C4-2B (cell line): ENCODE results near the gene CEP72.

Source experiments
- ZFX ChIP-seq: fragments of 450-650 bp; IDR thresholded peaks from 2 replicates; pipeline ENCODE4 v1.6.1; 2017
- TF ChIP-seq, protein P1 (sequence below): fragments of 450-650 bp; conservative IDR thresholded peaks from 2 replicates; pipeline ENCODE4 v1.5.1; 2017; ENCODE audit warnings: mild to moderate bottlenecking

DNA sequence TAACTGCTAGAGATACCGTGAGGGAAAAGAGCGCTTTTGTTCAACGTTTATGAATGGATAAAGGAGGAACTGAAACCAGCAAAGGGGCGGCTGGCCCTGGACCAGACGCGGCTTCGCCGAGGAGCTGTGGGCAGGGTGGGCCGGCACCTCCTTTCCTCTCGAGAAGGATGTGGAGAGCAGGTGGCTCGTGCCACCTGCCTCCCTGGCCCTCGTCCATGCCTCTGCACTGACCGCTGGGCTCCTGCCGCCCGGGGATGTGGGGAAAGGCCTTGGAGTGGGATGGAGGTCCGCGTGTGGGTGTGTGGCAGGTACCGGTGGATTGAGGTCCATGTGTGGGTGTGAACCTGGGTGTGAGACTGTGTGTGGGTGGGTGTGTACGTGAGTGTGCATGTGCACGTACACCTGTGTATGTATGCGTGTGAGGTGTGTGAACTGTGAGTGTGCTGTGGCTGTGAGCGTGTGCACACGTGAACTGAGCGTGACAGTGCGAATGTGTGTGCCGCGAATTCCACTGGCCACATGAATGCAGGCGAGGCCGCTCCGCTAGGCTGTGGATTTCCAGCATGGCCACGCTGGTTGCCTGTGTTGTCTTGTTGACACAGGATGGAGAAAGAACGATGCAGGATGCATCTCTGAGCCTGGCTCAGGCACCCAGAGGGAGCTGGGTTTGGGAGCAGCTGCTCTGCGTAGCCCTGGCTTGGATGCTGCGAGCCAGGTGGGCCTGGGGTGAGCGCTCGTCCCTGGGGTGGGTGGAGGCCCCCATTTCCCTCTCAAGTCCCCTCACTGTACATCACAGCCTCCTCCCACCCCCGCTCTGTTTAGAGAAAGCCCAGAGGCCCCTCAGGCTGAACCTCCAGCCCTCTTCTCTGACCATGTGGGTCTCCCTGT, 4.4 kb upstream of the CEP72 start:
- no peak for TF ChIP-seq ZFX
- TF ChIP-seq, protein P1, sequence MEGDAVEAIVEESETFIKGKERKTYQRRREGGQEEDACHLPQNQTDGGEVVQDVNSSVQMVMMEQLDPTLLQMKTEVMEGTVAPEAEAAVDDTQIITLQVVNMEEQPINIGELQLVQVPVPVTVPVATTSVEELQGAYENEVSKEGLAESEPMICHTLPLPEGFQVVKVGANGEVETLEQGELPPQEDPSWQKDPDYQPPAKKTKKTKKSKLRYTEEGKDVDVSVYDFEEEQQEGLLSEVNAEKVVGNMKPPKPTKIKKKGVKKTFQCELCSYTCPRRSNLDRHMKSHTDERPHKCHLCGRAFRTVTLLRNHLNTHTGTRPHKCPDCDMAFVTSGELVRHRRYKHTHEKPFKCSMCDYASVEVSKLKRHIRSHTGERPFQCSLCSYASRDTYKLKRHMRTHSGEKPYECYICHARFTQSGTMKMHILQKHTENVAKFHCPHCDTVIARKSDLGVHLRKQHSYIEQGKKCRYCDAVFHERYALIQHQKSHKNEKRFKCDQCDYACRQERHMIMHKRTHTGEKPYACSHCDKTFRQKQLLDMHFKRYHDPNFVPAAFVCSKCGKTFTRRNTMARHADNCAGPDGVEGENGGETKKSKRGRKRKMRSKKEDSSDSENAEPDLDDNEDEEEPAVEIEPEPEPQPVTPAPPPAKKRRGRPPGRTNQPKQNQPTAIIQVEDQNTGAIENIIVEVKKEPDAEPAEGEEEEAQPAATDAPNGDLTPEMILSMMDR: no peak
